ENCODE results near the gene NOD1.

Gene NOD1

GRCh38 chr7:30411173-30411572, 67.4 kb downstream of the NOD1 start:
- no peak for DNase-seq (ENCODE audit: low read depth)
- in situ Hi-C loops (cut with HindIII; ENCODE audit: low sequenced_read_pairs) = no loop called here
- H3K4me3 ChIP-seq (ENCODE audit: low read depth, low read length) = no peak overlapping the region
- TF ChIP-seq CTCF (IDR thresholded peaks at IDR 0.05; ENCODE audit: low read depth, low read length, missing control alignments) = no peak

GRCh38 chr7:30406664-30407425, 71.7 kb downstream of the NOD1 start:
- DNase-seq (ENCODE audit: low read depth) = no peak
- H3K4me3 ChIP-seq (ENCODE audit: low read depth, low read length) = no peak overlapping the region
- no peak for TF ChIP-seq CTCF (IDR thresholded peaks at IDR 0.05; ENCODE audit: low read depth, low read length, missing control alignments)
- in situ Hi-C loops (cut with HindIII; ENCODE audit: low sequenced_read_pairs) = no loop called here

GRCh38 chr7:30405179-30405578, 73.4 kb downstream of the NOD1 start:
- in situ Hi-C loops (cut with HindIII; ENCODE audit: low sequenced_read_pairs) = no loop called here

GRCh38 chr7:30403477-30403876, 75.1 kb downstream of the NOD1 start:
- TF ChIP-seq CTCF (IDR thresholded peaks at IDR 0.05; ENCODE audit: low read depth, low read length, missing control alignments) = no peak
- in situ Hi-C loops (cut with HindIII; ENCODE audit: low sequenced_read_pairs) = no loop called here
- no peak overlapping the region for H3K4me3 ChIP-seq (ENCODE audit: low read depth, low read length)
- no peak for DNase-seq (ENCODE audit: low read depth)

More at GRCh38 chr7:30405179-30405578, 73.4 kb downstream of the NOD1 start:
- no peak for DNase-seq (ENCODE audit: low read depth)
- H3K4me3 ChIP-seq (ENCODE audit: low read depth, low read length) = no peak overlapping the region
- no peak for TF ChIP-seq CTCF (IDR thresholded peaks at IDR 0.05; ENCODE audit: low read depth, low read length, missing control alignments)

GRCh38 chr7:30396389-30396788, 82.2 kb downstream of the NOD1 start:
- no peak for TF ChIP-seq CTCF (IDR thresholded peaks at IDR 0.05; ENCODE audit: low read depth, low read length, missing control alignments)
- H3K4me3 ChIP-seq (ENCODE audit: low read depth, low read length) = no peak overlapping the region
- in situ Hi-C loops (cut with HindIII; ENCODE audit: low sequenced_read_pairs) = no loop called here
- no peak for DNase-seq (ENCODE audit: low read depth)

GRCh38 chr7:30395676-30396075, 82.9 kb downstream of the NOD1 start:
- H3K4me3 ChIP-seq (ENCODE audit: low read depth, low read length) = no peak overlapping the region
- DNase-seq (ENCODE audit: low read depth) = no peak
- no peak for TF ChIP-seq CTCF (IDR thresholded peaks at IDR 0.05; ENCODE audit: low read depth, low read length, missing control alignments)
- in situ Hi-C loops (cut with HindIII; ENCODE audit: low sequenced_read_pairs) = no loop called here

All from astrocyte of the cerebellum (primary cell).